ENCODE data around the gene ZNF708.
"Not testable (repeated sequence)": the region's sequence is repeated elsewhere in the genome, so short reads cannot be mapped to it uniquely, and the experiment has no call there.

ZNF708 gene

GRCh38 chr19:21308773-21309172 lies 20.4 kb downstream of the ZNF708 start:
- Mint-ChIP-seq H3K4me3 (no peak overlapping the region), H3K9me3 (peaks cover 17% of the 10 kb centered on the region)

GRCh38 chr19:21306881-21307479 lies 22.2 kb downstream of the ZNF708 start:
- H3K4me1 Mint-ChIP-seq, DNase-seq, H3K27ac Mint-ChIP-seq, H3K4me3 Mint-ChIP-seq, H3K27me3 Mint-ChIP-seq, CTCF ChIA-PET: not testable (repeated sequence)
- Mint-ChIP-seq H3K9me3 (peaks cover 12% of the 10 kb centered on the region), H3K36me3 (peaks cover 72% of the 10 kb centered on the region)

More at GRCh38 chr19:21308773-21309172, 20.4 kb downstream of the ZNF708 start:
- Mint-ChIP-seq H3K27ac (no peak overlapping the region), H3K4me1 (no peaks in the 10 kb centered on the region), H3K27me3 (no peaks in the 10 kb centered on the region), H3K36me3 (peaks cover 76% of the 10 kb centered on the region)
- CTCF ChIA-PET = no interaction called here
- DNase-seq = no peak

- peaks cover 49% of the 10 kb centered on the region for H3K9me3 Mint-ChIP-seq
- CTCF ChIA-PET = not testable (repeated sequence)
Measured at GRCh38 chr19:21293768-21294167, 35.4 kb downstream of the ZNF708 start.

GRCh38 chr19:21269813-21270212 lies 59.4 kb downstream of the ZNF708 start:
- no peak overlapping the region for H3K27ac Mint-ChIP-seq
- no peaks in the 10 kb centered on the region for H3K27me3 Mint-ChIP-seq
- H3K4me1 Mint-ChIP-seq = no peaks in the 10 kb centered on the region
- H3K9me3 Mint-ChIP-seq = peaks cover 35% of the 10 kb centered on the region
- no peak for DNase-seq
- CTCF ChIA-PET = no interaction called here
- H3K4me3 Mint-ChIP-seq = no peak overlapping the region
- H3K36me3 Mint-ChIP-seq = no peaks in the 10 kb centered on the region

More at GRCh38 chr19:21293768-21294167, 35.4 kb downstream of the ZNF708 start:
- not testable (repeated sequence) for H3K4me3 Mint-ChIP-seq, H3K4me1 Mint-ChIP-seq, DNase-seq, H3K27ac Mint-ChIP-seq, H3K27me3 Mint-ChIP-seq
- H3K36me3 Mint-ChIP-seq = peaks cover 57% of the 10 kb centered on the region

GRCh38 chr19:21264891-21265290 lies 64.3 kb downstream of the ZNF708 start:
- Mint-ChIP-seq H3K36me3 (peaks cover 1% of the 10 kb centered on the region), H3K9me3 (peaks cover 32% of the 10 kb centered on the region), H3K27ac (no peak overlapping the region), H3K4me1 (no peaks in the 10 kb centered on the region), H3K4me3 (no peak overlapping the region), H3K27me3 (no peaks in the 10 kb centered on the region)
- no peak for DNase-seq
- CTCF ChIA-PET = interaction anchor here (0.6 kb wide), 1 partner anchor 104 kb away, joined by 3 read pairs; no protein-coding TSS in a partner anchor

- H3K4me1 Mint-ChIP-seq = no peaks in the 10 kb centered on the region
- H3K4me3 Mint-ChIP-seq = no peak overlapping the region
- CTCF ChIA-PET = interaction anchor here (0.6 kb wide), 1 partner anchor 105 kb away, joined by 3 read pairs; no protein-coding TSS in a partner anchor
Measured at GRCh38 chr19:21264416-21264815, 64.8 kb downstream of the ZNF708 start.

GRCh38 chr19:21260848-21261381 lies 68.3 kb downstream of the ZNF708 start:
- H3K36me3 Mint-ChIP-seq, H3K27me3 Mint-ChIP-seq, CTCF ChIA-PET, H3K4me1 Mint-ChIP-seq, H3K4me3 Mint-ChIP-seq, DNase-seq: not testable (repeated sequence)
- peak overlapping the region; percentile 45 for H3K27ac Mint-ChIP-seq
- peaks cover 33% of the 10 kb centered on the region for H3K9me3 Mint-ChIP-seq

More at GRCh38 chr19:21264416-21264815, 64.8 kb downstream of the ZNF708 start:
- H3K27me3 Mint-ChIP-seq = no peaks in the 10 kb centered on the region
- no peak overlapping the region for H3K27ac Mint-ChIP-seq
- no peak for DNase-seq
- peaks cover 1% of the 10 kb centered on the region for H3K36me3 Mint-ChIP-seq
- H3K9me3 Mint-ChIP-seq = peaks cover 29% of the 10 kb centered on the region

GRCh38 chr19:21260164-21260847 lies 68.9 kb downstream of the ZNF708 start:
- no peak for DNase-seq
- H3K4me3 Mint-ChIP-seq = no peak overlapping the region
- H3K27me3 Mint-ChIP-seq = no peaks in the 10 kb centered on the region
- CTCF ChIA-PET = no interaction called here
- no peak overlapping the region for H3K27ac Mint-ChIP-seq
- H3K9me3 Mint-ChIP-seq = peaks cover 36% of the 10 kb centered on the region
- H3K36me3 Mint-ChIP-seq = peaks cover 1% of the 10 kb centered on the region
- H3K4me1 Mint-ChIP-seq = no peaks in the 10 kb centered on the region

- not testable (repeated sequence) for H3K36me3 Mint-ChIP-seq
Measured at GRCh38 chr19:21259421-21260124, 69.6 kb downstream of the ZNF708 start.

GRCh38 chr19:21256722-21257121 lies 72.5 kb downstream of the ZNF708 start:
- Mint-ChIP-seq H3K27ac (no peak overlapping the region), H3K9me3 (peaks cover 20% of the 10 kb centered on the region), H3K4me1 (no peaks in the 10 kb centered on the region), H3K4me3 (no peak overlapping the region), H3K36me3 (no peaks in the 10 kb centered on the region), H3K27me3 (no peaks in the 10 kb centered on the region)
- DNase-seq = no peak
- CTCF ChIA-PET = no interaction called here

More at GRCh38 chr19:21259421-21260124, 69.6 kb downstream of the ZNF708 start:
- H3K4me1 Mint-ChIP-seq, H3K4me3 Mint-ChIP-seq, CTCF ChIA-PET, H3K27ac Mint-ChIP-seq, DNase-seq, H3K27me3 Mint-ChIP-seq: not testable (repeated sequence)
- H3K9me3 Mint-ChIP-seq = peaks cover 37% of the 10 kb centered on the region

All from activated naive CD4-positive, alpha-beta T cell treated with anti-CD3 and anti-CD28 coated beads, Interleukin-2, amount 10 ng/mL, durations not matched to agents 7 days and 5 days (primary cell).